22Rv1 (cell line): ENCODE measurements around the gene RABL6.

ENCODE experiments used
- H3K27ac ChIP-seq: fragments of 450-650 bp; 2 replicates; pipeline ENCODE4 v1.5.1; 2017
- ZFX ChIP-seq: fragments of 450-650 bp; IDR thresholded peaks from 2 replicates; pipeline ENCODE4 v1.6.1; 2017; ENCODE audit warnings: antibody characterized with exemption, borderline replicate concordance
- TF ChIP-seq, protein P1 (sequence below): fragments of 450-650 bp; IDR thresholded peaks from 2 replicates; pipeline ENCODE4 v1.5.1; 2017; ENCODE audit warnings: mild to moderate bottlenecking

Gene RABL6

DNA sequence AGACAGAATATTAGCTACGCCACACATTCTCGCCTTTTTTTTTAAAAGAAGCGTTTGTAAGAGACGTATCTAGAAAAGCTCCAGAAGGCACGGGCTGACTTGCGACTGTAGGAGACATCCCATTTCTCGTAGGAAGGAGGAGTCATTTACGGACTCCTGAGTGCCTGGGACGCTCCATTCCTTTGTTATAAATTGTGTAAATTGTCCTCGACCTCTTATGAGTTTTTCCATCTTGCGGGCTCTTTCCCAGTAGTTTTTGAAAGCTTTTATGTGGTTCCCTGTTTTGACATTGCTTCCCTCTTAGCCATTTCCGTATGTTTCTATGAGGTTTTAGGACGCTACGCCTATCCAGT is 1.0 kb downstream of the RABL6 start:
- peak overlapping the region; percentile 91 for H3K27ac ChIP-seq
- no peak for TF ChIP-seq ZFX
- TF ChIP-seq, protein P1, sequence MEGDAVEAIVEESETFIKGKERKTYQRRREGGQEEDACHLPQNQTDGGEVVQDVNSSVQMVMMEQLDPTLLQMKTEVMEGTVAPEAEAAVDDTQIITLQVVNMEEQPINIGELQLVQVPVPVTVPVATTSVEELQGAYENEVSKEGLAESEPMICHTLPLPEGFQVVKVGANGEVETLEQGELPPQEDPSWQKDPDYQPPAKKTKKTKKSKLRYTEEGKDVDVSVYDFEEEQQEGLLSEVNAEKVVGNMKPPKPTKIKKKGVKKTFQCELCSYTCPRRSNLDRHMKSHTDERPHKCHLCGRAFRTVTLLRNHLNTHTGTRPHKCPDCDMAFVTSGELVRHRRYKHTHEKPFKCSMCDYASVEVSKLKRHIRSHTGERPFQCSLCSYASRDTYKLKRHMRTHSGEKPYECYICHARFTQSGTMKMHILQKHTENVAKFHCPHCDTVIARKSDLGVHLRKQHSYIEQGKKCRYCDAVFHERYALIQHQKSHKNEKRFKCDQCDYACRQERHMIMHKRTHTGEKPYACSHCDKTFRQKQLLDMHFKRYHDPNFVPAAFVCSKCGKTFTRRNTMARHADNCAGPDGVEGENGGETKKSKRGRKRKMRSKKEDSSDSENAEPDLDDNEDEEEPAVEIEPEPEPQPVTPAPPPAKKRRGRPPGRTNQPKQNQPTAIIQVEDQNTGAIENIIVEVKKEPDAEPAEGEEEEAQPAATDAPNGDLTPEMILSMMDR = no peak

DNA sequence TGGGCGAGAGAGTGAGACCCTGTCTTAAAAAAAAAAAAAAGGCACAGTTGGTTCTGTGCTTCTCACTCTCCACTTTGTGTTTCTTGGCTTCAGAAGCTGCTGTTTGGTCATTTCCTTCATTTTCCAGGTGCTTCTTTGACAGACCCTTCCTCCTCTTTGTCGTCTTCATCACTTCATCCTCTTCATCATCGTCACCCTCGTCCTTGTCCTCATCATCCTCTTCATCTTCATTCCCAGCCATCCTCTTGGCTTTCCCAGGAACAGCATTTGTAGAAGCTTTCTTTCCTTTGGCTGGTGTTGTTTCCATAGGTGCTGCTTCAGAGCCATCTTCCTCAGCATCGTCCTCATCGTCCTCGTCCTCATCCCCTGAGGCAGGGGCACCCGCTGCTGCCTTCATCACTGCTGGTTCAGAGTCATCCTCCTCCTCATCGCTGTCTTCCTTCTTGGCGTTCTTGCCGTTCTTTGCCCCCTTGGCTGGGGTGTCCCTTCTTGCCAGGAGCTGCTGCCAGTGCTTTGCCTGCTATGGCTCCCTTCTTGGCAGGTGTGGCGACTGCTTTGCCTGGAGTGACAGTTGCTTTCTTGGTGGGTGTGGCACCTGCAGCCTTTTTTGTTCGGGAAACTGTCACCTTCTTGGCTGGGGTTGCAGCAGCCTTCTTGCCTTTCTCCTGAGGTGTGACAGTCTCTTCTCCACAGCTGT is 7.1 kb downstream of the RABL6 start:
- TF ChIP-seq ZFX = no peak
- TF ChIP-seq, protein P1 = no peak
- H3K27ac ChIP-seq = no peak overlapping the region

DNA sequence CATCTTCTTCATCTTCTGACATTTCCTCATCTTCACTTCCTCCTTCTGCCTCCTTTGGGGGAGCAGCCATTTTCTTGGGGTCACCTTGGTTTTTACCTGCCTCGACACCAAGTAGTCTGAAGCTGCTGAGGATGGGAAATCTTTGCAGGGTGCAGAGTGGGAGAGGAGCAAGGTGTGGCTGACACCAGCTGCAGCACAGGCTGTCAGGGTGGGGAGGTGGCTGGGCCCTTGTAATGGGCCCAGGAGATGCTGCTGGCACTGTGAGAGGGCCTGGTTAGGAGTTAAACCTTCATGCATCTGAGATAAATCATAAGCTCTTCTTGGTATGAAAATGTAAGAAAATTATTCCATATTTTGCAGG is 7.7 kb downstream of the RABL6 start:
- TF ChIP-seq, protein P1 = no peak
- TF ChIP-seq ZFX = no peak
- no peak overlapping the region for H3K27ac ChIP-seq

DNA sequence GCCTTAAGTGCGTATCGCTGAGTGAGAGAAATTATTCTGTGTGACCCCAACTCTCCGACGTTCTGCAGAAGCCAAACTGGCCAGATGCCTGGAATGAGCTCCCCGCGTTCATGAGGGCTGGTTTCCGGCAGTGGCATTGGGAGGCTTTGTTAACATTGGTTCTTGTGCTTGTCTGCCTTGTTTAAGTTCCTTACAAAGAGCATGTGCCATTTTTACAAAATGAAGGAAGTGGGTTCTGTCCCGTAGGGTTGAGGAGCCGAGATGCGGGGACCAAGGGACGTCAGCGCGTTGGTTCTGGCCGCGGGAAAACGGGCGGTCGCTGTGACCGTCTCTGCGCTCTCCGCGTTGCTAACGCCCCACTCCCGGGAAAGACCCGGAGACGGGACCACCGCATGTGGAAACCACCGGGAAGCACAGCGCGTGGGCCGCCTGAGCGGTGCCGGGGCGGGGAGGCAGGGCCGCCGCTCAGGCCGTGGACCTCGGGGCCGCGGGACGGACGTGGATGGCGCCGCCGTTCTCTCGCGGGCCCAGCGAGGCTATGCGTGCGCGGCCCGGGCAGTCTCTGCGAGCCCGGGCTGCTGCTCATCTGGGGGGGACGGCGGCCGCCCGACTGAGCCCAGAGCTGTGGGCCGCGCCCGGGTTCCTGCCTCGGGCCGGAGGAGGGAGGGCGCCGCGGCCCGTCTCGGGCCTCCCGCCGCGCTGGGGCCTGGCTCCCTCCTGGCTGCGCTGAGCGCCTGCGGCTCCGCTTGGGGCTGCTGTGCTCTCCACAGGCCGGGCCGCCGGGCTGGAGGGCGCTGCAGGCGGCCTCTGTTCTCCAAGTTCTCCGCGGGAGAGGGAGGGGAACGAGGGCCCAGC is 13.4 kb downstream of the RABL6 start:
- TF ChIP-seq, protein P1 = no peak
- no peak for TF ChIP-seq ZFX
- H3K27ac ChIP-seq = no peak overlapping the region

DNA sequence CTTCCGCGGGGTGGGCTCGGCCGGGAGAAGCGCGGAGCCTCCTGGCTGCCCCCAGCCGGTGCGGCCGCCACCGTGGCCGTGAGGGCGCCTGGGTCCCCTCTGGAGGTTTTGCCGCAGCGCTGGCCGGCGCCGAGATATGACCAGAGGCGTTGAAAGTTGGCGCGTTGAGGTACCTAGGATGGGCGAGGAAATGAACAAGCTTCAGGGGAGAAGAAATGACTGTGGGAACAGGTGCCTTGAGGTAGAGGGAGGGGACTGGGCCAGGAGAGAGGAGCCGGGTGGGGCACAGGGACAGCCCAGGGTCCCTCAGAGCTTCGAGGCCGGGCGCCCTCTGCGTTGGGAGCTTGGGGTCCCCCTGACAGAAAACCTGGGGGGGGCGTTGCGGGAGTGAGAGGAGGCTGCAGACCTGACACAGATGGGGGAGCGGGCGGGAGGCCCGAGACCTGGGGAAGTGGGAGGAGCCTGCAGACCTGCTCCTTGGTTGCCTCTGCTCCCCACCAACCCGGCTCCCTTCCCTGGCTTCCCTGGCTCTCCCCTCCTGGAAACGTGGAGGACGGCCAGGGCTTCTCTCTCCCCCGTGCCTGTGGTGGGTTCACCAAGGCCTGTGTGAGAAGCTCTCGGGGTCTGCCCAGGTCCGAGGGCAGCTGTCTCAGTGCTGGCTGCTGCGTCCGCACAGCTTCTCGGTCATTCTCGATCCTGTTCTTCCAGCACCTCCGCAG is 14.2 kb downstream of the RABL6 start:
- no peak overlapping the region for H3K27ac ChIP-seq
- no peak for TF ChIP-seq ZFX
- TF ChIP-seq, protein P1 = no peak

DNA sequence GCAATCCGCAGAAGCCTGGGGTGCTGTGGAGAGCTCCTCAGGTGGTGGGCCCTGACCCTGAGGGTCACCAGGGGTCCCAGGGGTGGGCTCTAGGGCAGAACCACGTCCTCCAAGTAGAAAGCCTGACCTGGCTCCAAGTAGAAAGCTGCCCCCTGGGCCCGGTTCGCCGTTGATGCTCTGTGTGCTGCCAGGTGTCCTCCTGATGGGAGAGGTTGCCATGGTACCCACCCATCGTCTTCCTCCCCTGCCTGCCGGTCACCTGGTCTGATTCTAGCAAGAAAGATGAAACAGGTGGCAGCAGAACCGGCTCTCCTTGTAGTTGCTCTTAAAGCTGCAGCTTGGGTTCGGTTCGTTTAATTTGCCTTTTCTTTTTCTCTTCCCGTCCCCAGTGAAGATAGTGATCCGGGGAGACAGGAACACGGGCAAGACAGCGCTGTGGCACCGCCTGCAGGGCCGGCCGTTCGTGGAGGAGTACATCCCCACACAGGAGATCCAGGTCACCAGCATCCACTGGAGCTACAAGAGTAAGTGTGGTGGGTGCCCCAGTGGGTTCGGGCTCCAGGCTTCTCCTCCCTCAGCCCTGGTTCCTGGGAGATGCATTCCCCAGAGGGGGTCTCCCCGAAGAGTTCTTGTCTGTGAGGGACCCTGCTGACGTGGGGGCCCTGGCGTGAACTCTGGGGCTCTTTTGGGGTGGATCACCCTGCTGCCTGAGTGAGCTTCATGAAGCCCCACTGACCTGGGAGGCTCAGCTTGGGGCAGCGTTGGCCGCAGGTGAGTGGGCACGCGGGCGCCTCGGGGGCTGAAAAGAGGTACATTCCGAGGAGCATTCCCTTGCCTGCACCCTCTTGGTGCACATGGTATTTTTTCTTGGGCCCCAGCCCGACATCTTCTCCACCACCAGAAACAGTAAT is 15.6 kb downstream of the RABL6 start:
- no peak overlapping the region for H3K27ac ChIP-seq
- TF ChIP-seq ZFX = no peak
- TF ChIP-seq, protein P1 = no peak
